Body of pancreas (tissue), 4 donors: ENCODE results near the gene TCP11.

ENCODE experiments used
- CTCF ChIP-seq, 7 experiments: fragments of 450-650 bp in 4 of 7; fragments of 200-600 bp in 3 of 7; sonication (generic) in 3 of 7; IDR thresholded peaks; one replicate each; pipeline ENCODE4 v1.5.1; 2016 to 2019; ENCODE audit warnings: antibody characterized with exemption in 7 of 7
- POLR2A ChIP-seq, 3 donors: fragments of 450-650 bp; IDR thresholded peaks; one replicate each; pipeline ENCODE4 v1.6.1; 2016; ENCODE audit warnings: antibody characterized with exemption in 3 of 3, mild to moderate bottlenecking in 2 of 3

DNA sequence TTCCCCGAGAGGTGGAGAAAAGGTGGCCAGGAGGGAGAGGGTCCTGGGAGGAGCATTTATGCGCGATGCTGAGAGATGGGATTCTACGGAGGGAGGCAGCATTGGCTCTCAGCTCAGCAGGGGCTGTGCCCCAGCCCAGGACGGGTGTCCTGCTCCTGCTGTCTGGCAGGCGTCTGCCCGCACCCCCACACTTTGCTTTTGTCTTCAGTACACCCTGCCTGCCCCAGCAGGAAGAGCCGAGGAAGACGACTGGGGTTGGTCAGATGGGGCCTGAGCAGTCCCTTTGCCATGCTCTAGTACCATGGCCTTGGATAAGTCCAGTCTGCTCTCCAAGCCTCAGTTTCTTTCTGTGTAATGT, 68.5 kb downstream of the TCP11 start:
- TF ChIP-seq CTCF (IDR thresholded peaks at IDR 0.05) (no peak), POLR2A (IDR thresholded peaks at IDR 0.05) (no peak)
